ENCODE data around the gene VASN.

VASN gene

DNA sequence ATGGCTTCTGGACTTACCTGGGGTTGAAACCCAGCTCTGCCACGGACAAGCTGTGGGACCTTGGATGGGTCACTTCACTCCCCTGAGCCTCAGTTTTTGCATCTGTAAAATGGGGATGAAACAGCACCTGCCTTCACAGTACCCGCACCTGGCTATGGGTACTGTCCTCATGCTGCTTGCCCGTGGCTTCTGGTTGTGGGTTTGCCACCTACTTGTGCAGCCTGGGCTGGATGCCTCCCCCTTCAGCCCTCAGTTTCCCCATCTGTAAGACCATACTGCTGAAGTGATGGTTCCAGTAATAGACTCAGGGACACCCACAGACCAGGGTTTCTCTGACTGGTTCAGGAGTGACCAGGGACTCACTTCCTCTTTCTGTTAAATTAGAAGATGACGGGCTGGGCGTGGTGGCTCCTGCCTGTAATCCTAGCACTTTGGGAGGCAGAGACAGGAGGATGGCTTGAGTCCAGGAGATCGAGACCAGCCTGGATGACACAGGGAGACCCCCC, 46.3 kb upstream of the VASN start:
- TF ChIP-seq, protein P1, sequence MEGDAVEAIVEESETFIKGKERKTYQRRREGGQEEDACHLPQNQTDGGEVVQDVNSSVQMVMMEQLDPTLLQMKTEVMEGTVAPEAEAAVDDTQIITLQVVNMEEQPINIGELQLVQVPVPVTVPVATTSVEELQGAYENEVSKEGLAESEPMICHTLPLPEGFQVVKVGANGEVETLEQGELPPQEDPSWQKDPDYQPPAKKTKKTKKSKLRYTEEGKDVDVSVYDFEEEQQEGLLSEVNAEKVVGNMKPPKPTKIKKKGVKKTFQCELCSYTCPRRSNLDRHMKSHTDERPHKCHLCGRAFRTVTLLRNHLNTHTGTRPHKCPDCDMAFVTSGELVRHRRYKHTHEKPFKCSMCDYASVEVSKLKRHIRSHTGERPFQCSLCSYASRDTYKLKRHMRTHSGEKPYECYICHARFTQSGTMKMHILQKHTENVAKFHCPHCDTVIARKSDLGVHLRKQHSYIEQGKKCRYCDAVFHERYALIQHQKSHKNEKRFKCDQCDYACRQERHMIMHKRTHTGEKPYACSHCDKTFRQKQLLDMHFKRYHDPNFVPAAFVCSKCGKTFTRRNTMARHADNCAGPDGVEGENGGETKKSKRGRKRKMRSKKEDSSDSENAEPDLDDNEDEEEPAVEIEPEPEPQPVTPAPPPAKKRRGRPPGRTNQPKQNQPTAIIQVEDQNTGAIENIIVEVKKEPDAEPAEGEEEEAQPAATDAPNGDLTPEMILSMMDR (IDR thresholded peaks at IDR 0.05; ENCODE audit: low read depth, low read length): no peak
- in situ Hi-C loops (cut with HindIII; ENCODE audit: low sequenced_read_pairs): no loop called here
- no peak for DNase-seq (ENCODE audit: low read depth, low spot score)
- H3K4me3 ChIP-seq (ENCODE audit: low read depth, low read length): no peak overlapping the region

DNA sequence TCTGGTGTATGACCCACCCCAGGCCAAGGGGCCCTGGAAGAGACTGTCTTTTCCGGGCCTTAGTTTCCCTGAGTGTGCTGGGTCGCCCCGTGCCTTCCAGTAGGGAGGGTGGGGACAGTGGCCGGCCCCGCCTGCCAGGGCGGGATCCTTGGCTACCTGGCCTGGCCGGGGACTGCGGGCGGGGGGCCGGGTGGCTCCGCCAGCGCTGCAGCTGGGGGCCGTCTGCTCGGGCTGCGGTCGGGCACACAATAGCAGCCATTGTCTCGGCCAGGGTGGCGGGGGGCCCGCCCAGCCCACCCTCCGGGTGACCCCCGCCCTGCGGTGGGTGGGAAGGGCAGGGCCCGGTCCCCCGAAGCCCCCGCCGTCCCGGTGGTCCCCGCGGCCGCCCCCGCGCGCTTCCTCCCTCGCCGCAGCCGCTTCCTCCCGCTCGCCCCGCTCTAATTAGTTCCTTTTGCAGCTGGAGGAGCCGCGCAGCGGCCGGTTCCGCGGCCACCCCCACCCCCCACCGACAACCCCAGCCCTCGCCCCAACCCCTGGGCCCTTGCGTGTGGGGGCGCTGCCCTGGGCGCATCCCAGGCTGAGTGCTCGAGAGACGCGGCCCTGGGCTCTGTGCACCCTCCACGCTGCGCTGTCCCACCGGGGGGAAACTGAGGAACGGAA, 44.1 kb upstream of the VASN start:
- DNase-seq (ENCODE audit: low read depth, low spot score): no peak
- in situ Hi-C loops (cut with HindIII; ENCODE audit: low sequenced_read_pairs): no loop called here
- TF ChIP-seq, protein P1 (IDR thresholded peaks at IDR 0.05; ENCODE audit: low read depth, low read length): no peak
- H3K4me3 ChIP-seq (ENCODE audit: low read depth, low read length): peak overlapping the region; percentile 17

DNA sequence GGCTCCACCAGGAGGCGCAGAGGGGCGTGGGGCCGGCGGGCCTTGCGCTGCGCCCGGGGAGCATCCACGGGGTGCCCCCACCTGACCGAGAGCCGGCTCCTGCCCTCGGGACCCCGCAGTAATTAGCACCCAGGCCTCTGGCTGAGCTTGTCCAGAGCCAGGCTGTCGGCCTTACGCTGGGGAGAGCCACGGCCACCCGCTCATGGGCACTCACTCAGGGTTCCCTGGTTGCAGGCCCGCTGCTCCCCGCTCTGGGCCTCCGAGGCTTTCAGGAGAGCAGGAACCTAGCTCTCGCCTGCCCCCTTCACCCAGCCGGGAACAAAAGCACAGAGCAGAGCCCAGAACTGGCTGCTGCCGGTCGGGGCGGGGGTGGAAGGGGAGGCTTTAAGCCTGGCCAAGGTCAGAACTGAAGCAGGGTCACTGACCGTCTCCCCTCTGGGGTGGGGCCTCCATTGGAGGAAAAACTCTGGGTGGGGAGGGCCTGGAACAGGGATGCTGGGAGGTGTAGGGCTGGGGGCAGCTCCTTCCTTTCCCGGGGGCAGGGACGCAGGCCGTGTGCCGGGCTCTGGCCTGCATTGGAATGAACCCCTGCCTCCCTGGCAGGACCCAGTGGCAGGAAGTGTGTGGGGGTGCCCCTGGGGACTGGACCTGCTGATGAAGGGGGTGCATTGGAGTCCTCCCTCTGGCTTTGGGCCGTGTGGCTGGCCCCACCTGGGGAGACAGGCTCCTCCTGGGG, 43.4 kb upstream of the VASN start:
- H3K4me3 ChIP-seq (ENCODE audit: low read depth, low read length): peak overlapping the region; percentile 17
- TF ChIP-seq, protein P1 (IDR thresholded peaks at IDR 0.05; ENCODE audit: low read depth, low read length): peak; percentile 66
- DNase-seq (ENCODE audit: low read depth, low spot score): peak; percentile 62
- in situ Hi-C loops (cut with HindIII; ENCODE audit: low sequenced_read_pairs): no loop called here

DNA sequence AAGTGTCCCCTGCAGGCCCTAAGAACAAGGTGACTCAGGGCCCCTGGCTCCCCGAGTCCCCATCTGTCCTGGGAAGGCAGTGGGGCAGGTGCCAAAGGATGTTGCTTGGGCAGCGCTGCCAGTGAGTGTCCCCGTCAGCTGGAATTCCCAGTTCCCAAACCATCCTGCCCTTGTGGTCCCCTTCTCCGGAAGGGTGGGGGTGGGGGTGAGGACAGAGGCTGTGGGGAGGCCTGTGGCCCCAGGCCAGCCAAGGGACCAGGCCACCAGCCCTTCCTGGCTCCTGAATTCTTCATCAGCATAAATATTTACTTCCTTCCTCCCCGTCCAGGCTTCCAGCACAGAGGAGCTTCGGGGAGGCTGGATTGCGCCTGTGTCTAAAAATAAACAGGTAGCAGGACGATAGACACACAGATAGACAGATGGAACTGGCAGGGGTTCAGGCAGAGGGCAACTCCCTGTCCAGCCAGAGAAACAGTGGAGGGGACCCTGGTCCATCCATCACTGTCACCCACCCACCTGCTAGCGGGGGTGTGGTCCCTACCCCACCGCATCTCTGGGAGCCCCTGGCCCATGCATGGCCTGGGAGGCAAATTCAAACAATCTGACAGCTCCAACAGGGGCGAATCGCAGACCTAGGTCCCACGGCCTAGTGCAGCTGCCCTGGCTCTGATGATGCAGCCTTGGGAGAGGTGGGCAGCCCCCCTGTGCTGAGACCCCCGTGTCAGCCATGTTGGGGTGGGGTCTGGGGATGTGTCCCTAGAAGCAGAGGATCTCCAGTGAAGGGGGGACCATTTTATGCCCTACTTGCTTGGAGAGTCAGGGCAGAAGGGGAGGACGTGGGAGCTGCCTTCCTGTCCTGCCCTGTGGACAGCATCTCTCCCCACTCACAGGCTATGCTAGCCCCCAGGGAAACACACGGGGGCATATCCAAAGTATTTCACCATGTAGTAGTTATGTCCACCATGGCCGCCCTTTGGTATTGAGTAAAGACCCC, 42.6 kb upstream of the VASN start:
- TF ChIP-seq, protein P1 (IDR thresholded peaks at IDR 0.05; ENCODE audit: low read depth, low read length): no peak
- no peak overlapping the region for H3K4me3 ChIP-seq (ENCODE audit: low read depth, low read length)
- in situ Hi-C loops (cut with HindIII; ENCODE audit: low sequenced_read_pairs): no loop called here
- DNase-seq (ENCODE audit: low read depth, low spot score): no peak

DNA sequence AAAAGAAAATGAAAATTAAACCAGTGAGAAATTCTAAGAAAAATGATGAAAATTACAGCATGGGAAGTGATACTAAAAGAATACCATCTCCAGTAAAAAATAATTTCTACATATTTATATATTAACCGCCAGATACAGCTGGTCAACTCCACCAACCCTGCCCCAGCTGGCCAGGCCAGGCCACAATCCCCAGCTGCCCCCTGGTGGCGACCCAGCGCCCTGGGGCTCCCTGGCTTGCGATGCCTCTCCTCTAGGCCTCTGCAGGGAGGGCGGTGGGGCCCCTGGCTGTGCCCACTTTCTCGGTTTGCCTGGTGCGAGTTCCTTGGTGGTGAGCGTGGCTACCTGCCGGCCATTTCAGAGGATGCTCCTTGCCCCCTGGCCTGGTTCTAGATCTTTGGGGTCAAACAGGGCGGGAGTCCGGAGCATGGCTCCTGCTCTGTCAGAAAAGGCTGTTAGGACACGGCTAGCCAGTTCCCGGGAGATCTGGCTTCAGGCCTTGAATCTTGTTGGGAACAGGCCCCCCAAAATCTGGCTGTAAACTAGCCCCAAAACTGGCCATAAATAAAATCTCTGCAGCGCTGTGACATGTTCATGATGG, 41.3 kb upstream of the VASN start:
- in situ Hi-C loops (cut with HindIII; ENCODE audit: low sequenced_read_pairs): no loop called here
- peak; percentile 44 for DNase-seq (ENCODE audit: low read depth, low spot score)
- H3K4me3 ChIP-seq (ENCODE audit: low read depth, low read length): no peak overlapping the region
- TF ChIP-seq, protein P1 (IDR thresholded peaks at IDR 0.05; ENCODE audit: low read depth, low read length): peak; percentile 99

DNA sequence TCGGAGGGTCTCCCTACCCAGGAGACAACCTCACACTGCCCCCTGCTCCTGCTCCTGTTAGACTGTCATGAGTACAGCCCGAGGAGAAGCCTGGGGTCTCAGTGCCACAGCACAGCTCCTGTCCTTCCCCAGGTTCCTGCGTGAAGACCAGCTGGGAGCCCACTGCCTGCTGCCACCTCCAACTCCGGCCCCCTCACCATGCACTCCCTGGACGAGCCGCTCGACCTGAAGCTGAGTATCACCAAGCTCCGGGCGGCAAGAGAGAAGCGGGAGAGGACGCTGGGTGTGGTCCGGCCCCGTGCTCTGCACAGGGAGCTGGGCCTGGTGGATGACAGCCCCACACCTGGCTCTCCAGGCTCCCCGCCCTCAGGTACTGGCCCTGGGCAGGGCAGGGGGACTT, 39.6 kb upstream of the VASN start:
- in situ Hi-C loops (cut with HindIII; ENCODE audit: low sequenced_read_pairs): no loop called here
- TF ChIP-seq, protein P1 (IDR thresholded peaks at IDR 0.05; ENCODE audit: low read depth, low read length): no peak
- no peak for DNase-seq (ENCODE audit: low read depth, low spot score)
- H3K4me3 ChIP-seq (ENCODE audit: low read depth, low read length): no peak overlapping the region

All from astrocyte of the spinal cord (primary cell).